HepG2 (cell line): ENCODE measurements around the gene CASKIN2. TPM values are rescaled to one million over a fixed set of nuclear protein-coding genes. Genes with fewer than 3 reads are reported as not detected.

ENCODE experiments used
- CHD4 ChIP-seq: fragments of 200-600 bp; sonication (generic); IDR thresholded peaks from 2 replicates; pipeline ENCODE4 v1.7.0; 2017; ENCODE audit warnings: mild to moderate bottlenecking, low read length, borderline replicate concordance
- EEA1 ChIP-seq: sonication (generic); formaldehyde crosslinking; IDR thresholded peaks from 2 replicates; pipeline ENCODE4 v1.5.1; 2020; ENCODE audit warnings: mild to moderate bottlenecking, missing genetic modification reagents, borderline replicate concordance
- EHMT2 ChIP-seq: fragments of 200-600 bp; sonication (generic); IDR thresholded peaks from 2 replicates; pipeline ENCODE4 v1.7.0; 2017; ENCODE audit warnings: antibody characterized with exemption, low read depth, low read length, borderline replicate concordance
- EZH2 ChIP-seq: conservative IDR thresholded peaks from 2 replicates; pipeline ENCODE4 v1.6.1; 2012; ENCODE audit warnings: mild to moderate bottlenecking, low read depth, low read length, moderate library complexity
- MAF1 ChIP-seq: sonication (generic); formaldehyde crosslinking; IDR thresholded peaks from 2 replicates; pipeline ENCODE4 v1.5.0; 2020; ENCODE audit warnings: missing genetic modification reagents, borderline replicate concordance
- MED1 ChIP-seq: sonication (generic); formaldehyde crosslinking; IDR thresholded peaks from 2 replicates; pipeline ENCODE4 v1.4.0; 2020; ENCODE audit warnings: missing genetic modification reagents
- NFYC ChIP-seq: IDR thresholded peaks from 2 replicates; pipeline ENCODE4 v1.6.1; 2016; ENCODE audit warnings: missing genetic modification reagents, missing compliant biosample characterization
- SATB2 ChIP-seq: sonication (generic); formaldehyde crosslinking; IDR thresholded peaks from 2 replicates; pipeline ENCODE4 v1.5.0; 2020; ENCODE audit warnings: missing genetic modification reagents
- ZBTB3 ChIP-seq: sonication (generic); formaldehyde crosslinking; IDR thresholded peaks from 2 replicates; pipeline ENCODE4 v1.4.0; 2020; ENCODE audit warnings: low read depth, mild to moderate bottlenecking, moderate library complexity, missing genetic modification reagents, borderline replicate concordance
- ZNF136 ChIP-seq: sonication (generic); formaldehyde crosslinking; IDR thresholded peaks from 2 replicates; pipeline ENCODE4 v1.8.1; 2022; ENCODE audit warnings: low read depth, mild to moderate bottlenecking, moderate library complexity, missing genetic modification reagents
- ZNF367 ChIP-seq: sonication (generic); formaldehyde crosslinking; IDR thresholded peaks from 2 replicates; pipeline ENCODE4 v1.4.0; 2020; ENCODE audit warnings: missing genetic modification reagents, borderline replicate concordance
- ZNF577 ChIP-seq: sonication (generic); formaldehyde crosslinking; IDR thresholded peaks from 2 replicates; pipeline ENCODE4 v1.4.0; 2020; ENCODE audit warnings: mild to moderate bottlenecking, low read depth, missing genetic modification reagents, borderline replicate concordance
- polyA plus RNA-seq, 8 experiments: library from polyadenylated mRNA; depleted of rRNA in 3 of 8; stranded (reverse) in 7 of 8; unstranded in 1 of 8; fragments of >200 nt; fragmentation: Illumina TruSeq in 4 of 8; extraction: Trizol in 4 of 8; gene quantifications; 2 replicates each; pipeline versions ENCODE4 v1.2.1 to v1.2.3, GENCODE V29; 2011 to 2016; ENCODE audit warnings: low read depth in 4 of 8, missing spikeins in 1 of 8, mixed read lengths in 1 of 8; ENCODE audit not compliant: insufficient read depth in 1 of 8
- total RNA-seq, 5 experiments: library from RNA; depleted of rRNA; stranded (reverse); fragments of >200 nt; fragmentation: Illumina TruSeq; extraction: Trizol; gene quantifications; 2 replicates each; pipeline ENCODE4 v1.2.3, GENCODE V29; 2016; ENCODE audit warnings: low read depth in 1 of 5
- TF ChIP-seq, protein P1 (sequence below): sonication (generic); formaldehyde crosslinking; IDR thresholded peaks from 2 replicates; pipeline ENCODE4 v1.8.0; 2022; ENCODE audit warnings: missing genetic modification reagents, low read depth, mild to moderate bottlenecking, borderline replicate concordance
- TF ChIP-seq, protein P2 (sequence below): IDR thresholded peaks from 2 replicates; pipeline ENCODE4 v1.6.1; 2018; ENCODE audit warnings: missing genetic modification reagents, mild to moderate bottlenecking, missing compliant biosample characterization
- TF ChIP-seq, protein P3 (sequence below): sonication (generic); formaldehyde crosslinking; IDR thresholded peaks from 2 replicates; pipeline ENCODE4 v1.4.0; 2020; ENCODE audit warnings: missing genetic modification reagents, borderline replicate concordance
- TF ChIP-seq, protein P4 (sequence below): sonication (generic); formaldehyde crosslinking; IDR thresholded peaks from 2 replicates; pipeline ENCODE4 v1.9.0; 2021; ENCODE audit warnings: missing genetic modification reagents, mild to moderate bottlenecking, borderline replicate concordance
- TF ChIP-seq, protein P5 (sequence below): sonication (generic); formaldehyde crosslinking; IDR thresholded peaks from 2 replicates; pipeline ENCODE4 v1.4.0; 2020; ENCODE audit warnings: missing genetic modification reagents
- TF ChIP-seq, protein P6 (sequence below): sonication (generic); formaldehyde crosslinking; IDR thresholded peaks from 2 replicates; pipeline ENCODE4 v1.4.0; 2020; ENCODE audit warnings: low read depth, mild to moderate bottlenecking, missing genetic modification reagents
- TF ChIP-seq, protein P7 (sequence below): sonication (generic); formaldehyde crosslinking; IDR thresholded peaks from 2 replicates; pipeline ENCODE4 v1.8.1; 2023; ENCODE audit warnings: mild to moderate bottlenecking, moderate library complexity, missing genetic modification reagents

CASKIN2 gene
- total and polyA plus RNA-seq, 2 of the 13 experiments (the other 11 are each of a cell fraction or from before 2014, with no cell fraction given), result 5.2 to 7.8 TPM

GRCh38 chr17:75457047-75457654, 58.2 kb downstream of the CASKIN2 start (continued):
- TF ChIP-seq, protein P1, sequence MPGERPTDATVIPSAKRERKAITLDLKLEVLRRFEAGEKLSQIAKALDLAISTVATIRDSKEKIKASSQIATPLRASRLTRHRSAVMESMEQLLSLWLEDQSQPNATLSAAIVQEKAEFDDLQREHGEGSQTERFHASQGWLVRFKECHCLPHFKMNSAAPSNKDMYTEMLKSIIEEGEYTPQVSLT (CRISPR knock-in tag), result 0 out of 2 replicates have a peak, but pooled peaks have one; percentile 10
- no peak for TF ChIP-seq ZNF367 (CRISPR knock-in tag)
- peak; percentile 53 for TF ChIP-seq NFYC (CRISPR knock-in tag)
- TF ChIP-seq EHMT2, result no peak
- TF ChIP-seq, protein P2, sequence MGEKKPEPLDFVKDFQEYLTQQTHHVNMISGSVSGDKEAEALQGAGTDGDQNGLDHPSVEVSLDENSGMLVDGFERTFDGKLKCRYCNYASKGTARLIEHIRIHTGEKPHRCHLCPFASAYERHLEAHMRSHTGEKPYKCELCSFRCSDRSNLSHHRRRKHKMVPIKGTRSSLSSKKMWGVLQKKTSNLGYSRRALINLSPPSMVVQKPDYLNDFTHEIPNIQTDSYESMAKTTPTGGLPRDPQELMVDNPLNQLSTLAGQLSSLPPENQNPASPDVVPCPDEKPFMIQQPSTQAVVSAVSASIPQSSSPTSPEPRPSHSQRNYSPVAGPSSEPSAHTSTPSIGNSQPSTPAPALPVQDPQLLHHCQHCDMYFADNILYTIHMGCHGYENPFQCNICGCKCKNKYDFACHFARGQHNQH, result 0 out of 2 replicates have a peak, but pooled peaks have one; percentile 24
- no peak for TF ChIP-seq CHD4
- TF ChIP-seq, protein P3, sequence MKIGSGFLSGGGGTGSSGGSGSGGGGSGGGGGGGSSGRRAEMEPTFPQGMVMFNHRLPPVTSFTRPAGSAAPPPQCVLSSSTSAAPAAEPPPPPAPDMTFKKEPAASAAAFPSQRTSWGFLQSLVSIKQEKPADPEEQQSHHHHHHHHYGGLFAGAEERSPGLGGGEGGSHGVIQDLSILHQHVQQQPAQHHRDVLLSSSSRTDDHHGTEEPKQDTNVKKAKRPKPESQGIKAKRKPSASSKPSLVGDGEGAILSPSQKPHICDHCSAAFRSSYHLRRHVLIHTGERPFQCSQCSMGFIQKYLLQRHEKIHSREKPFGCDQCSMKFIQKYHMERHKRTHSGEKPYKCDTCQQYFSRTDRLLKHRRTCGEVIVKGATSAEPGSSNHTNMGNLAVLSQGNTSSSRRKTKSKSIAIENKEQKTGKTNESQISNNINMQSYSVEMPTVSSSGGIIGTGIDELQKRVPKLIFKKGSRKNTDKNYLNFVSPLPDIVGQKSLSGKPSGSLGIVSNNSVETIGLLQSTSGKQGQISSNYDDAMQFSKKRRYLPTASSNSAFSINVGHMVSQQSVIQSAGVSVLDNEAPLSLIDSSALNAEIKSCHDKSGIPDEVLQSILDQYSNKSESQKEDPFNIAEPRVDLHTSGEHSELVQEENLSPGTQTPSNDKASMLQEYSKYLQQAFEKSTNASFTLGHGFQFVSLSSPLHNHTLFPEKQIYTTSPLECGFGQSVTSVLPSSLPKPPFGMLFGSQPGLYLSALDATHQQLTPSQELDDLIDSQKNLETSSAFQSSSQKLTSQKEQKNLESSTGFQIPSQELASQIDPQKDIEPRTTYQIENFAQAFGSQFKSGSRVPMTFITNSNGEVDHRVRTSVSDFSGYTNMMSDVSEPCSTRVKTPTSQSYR, result no peak
- TF ChIP-seq, protein P4, sequence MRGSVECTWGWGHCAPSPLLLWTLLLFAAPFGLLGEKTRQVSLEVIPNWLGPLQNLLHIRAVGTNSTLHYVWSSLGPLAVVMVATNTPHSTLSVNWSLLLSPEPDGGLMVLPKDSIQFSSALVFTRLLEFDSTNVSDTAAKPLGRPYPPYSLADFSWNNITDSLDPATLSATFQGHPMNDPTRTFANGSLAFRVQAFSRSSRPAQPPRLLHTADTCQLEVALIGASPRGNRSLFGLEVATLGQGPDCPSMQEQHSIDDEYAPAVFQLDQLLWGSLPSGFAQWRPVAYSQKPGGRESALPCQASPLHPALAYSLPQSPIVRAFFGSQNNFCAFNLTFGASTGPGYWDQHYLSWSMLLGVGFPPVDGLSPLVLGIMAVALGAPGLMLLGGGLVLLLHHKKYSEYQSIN, result peak; percentile 81; the same call in 1 of the 2 replicates
- peak; percentile 59; the same call in 1 of the 2 replicates for TF ChIP-seq ZBTB3 (CRISPR knock-in tag)
- no peak for TF ChIP-seq MAF1 (CRISPR knock-in tag)
- 0 out of 2 replicates have a peak, but pooled peaks have one; percentile 30 for TF ChIP-seq SATB2
- TF ChIP-seq, protein P5, sequence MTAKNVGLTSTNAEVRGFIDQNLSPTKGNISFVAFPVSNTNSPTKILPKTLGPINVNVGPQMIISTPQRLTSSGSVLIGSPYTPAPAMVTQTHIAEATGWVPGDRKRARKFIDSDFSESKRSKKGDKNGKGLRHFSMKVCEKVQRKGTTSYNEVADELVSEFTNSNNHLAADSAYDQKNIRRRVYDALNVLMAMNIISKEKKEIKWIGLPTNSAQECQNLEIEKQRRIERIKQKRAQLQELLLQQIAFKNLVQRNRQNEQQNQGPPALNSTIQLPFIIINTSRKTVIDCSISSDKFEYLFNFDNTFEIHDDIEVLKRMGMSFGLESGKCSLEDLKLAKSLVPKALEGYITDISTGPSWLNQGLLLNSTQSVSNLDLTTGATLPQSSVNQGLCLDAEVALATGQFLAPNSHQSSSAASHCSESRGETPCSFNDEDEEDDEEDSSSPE (CRISPR knock-in tag), result peak; percentile 51
- no peak for TF ChIP-seq ZNF136 (CRISPR knock-in tag)
- TF ChIP-seq, protein P6, sequence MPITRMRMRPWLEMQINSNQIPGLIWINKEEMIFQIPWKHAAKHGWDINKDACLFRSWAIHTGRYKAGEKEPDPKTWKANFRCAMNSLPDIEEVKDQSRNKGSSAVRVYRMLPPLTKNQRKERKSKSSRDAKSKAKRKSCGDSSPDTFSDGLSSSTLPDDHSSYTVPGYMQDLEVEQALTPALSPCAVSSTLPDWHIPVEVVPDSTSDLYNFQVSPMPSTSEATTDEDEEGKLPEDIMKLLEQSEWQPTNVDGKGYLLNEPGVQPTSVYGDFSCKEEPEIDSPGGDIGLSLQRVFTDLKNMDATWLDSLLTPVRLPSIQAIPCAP (CRISPR knock-in tag), result peak; percentile 91; the same call in 1 of the 2 replicates
- TF ChIP-seq EZH2, result no peak
- TF ChIP-seq, protein P7, sequence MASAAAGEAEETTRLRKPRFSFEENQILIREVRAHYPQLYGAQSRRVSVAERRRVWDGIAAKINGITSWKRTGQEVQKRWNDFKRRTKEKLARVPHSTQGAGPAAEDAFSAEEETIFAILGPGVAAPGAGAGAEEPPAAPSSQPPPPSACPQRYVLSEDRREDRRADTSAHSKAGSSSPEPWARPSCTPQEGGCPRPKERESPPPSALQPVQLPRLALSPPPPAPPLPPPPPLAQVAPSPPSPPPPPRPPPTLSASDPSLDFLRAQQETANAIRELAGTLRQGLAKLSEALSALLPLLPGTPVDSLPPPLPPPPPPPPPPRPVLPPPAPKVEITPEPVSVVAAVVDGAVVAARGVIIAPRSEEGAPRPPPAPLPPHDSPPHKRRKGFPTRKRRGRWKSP, result no peak; the same call in 1 of the 2 replicates
- peak; percentile 59 for TF ChIP-seq MED1 (CRISPR knock-in tag)
- TF ChIP-seq EEA1, result no peak
- TF ChIP-seq ZNF577 (CRISPR knock-in tag), result 0 out of 2 replicates have a peak, but pooled peaks have one; percentile 40
